ENCODE results near the gene WDR6. TPM values are rescaled to one million over a fixed set of nuclear protein-coding genes. Genes with fewer than 3 reads are reported as not detected.

Gene WDR6
- total and polyA plus RNA-seq, 2 experiments from 2014 or later: 76.5 to 156 TPM

DNA sequence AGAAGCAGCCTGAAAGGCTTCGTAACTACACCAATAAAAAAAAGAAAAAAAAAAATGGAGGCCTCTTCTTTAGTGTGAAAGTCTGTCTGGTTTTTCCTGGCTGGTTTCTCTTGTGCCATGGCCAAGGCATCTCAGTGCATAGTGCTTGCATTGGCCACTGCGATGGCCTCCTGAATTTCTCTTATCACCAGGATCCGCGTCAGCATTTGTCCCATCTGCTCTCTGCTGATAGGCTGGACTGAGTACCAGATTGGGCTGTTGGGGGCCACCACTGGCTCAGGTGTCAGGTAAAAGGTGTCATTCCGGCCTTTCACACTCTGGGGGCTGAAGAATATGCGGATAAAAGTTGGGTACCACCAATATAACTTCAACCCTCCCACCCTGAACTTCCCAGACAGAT is 23.1 kb downstream of the WDR6 start (continued):
- TF ChIP-seq, protein P1, sequence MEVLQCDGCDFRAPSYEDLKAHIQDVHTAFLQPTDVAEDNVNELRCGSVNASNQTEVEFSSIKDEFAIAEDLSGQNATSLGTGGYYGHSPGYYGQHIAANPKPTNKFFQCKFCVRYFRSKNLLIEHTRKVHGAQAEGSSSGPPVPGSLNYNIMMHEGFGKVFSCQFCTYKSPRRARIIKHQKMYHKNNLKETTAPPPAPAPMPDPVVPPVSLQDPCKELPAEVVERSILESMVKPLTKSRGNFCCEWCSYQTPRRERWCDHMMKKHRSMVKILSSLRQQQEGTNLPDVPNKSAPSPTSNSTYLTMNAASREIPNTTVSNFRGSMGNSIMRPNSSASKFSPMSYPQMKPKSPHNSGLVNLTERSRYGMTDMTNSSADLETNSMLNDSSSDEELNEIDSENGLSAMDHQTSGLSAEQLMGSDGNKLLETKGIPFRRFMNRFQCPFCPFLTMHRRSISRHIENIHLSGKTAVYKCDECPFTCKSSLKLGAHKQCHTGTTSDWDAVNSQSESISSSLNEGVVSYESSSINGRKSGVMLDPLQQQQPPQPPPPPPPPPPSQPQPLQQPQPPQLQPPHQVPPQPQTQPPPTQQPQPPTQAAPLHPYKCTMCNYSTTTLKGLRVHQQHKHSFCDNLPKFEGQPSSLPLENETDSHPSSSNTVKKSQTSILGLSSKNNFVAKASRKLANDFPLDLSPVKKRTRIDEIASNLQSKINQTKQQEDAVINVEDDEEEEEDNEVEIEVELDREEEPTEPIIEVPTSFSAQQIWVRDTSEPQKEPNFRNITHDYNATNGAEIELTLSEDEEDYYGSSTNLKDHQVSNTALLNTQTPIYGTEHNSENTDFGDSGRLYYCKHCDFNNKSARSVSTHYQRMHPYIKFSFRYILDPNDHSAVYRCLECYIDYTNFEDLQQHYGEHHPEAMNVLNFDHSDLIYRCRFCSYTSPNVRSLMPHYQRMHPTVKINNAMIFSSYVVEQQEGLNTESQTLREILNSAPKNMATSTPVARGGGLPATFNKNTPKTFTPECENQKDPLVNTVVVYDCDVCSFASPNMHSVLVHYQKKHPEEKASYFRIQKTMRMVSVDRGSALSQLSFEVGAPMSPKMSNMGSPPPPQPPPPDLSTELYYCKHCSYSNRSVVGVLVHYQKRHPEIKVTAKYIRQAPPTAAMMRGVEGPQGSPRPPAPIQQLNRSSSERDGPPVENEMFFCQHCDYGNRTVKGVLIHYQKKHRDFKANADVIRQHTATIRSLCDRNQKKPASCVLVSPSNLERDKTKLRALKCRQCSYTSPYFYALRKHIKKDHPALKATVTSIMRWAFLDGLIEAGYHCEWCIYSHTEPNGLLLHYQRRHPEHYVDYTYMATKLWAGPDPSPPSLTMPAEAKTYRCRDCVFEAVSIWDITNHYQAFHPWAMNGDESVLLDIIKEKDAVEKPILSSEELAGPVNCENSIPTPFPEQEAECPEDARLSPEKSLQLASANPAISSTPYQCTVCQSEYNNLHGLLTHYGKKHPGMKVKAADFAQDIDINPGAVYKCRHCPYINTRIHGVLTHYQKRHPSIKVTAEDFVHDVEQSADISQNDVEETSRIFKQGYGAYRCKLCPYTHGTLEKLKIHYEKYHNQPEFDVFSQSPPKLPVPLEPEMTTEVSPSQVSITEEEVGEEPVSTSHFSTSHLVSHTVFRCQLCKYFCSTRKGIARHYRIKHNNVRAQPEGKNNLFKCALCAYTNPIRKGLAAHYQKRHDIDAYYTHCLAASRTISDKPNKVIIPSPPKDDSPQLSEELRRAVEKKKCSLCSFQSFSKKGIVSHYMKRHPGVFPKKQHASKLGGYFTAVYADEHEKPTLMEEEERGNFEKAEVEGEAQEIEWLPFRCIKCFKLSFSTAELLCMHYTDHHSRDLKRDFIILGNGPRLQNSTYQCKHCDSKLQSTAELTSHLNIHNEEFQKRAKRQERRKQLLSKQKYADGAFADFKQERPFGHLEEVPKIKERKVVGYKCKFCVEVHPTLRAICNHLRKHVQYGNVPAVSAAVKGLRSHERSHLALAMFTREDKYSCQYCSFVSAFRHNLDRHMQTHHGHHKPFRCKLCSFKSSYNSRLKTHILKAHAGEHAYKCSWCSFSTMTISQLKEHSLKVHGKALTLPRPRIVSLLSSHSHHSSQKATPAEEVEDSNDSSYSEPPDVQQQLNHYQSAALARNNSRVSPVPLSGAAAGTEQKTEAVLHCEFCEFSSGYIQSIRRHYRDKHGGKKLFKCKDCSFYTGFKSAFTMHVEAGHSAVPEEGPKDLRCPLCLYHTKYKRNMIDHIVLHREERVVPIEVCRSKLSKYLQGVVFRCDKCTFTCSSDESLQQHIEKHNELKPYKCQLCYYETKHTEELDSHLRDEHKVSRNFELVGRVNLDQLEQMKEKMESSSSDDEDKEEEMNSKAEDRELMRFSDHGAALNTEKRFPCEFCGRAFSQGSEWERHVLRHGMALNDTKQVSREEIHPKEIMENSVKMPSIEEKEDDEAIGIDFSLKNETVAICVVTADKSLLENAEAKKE (CRISPR knock-in tag; IDR thresholded peaks at IDR 0.05): no peak
- TF ChIP-seq JUNB (IDR thresholded peaks at IDR 0.05; ENCODE audit: unreplicated experiment) (no peak), ZNF331 (CRISPR knock-in tag; IDR thresholded peaks at IDR 0.05; ENCODE audit: low read depth) (no peak), NANOG (IDR thresholded peaks at IDR 0.05; ENCODE audit: borderline replicate concordance) (no peak), POLR2AphosphoS5 (IDR thresholded peaks at IDR 0.05; ENCODE audit: low read depth) (no peak)
- TF ChIP-seq, protein P2, sequence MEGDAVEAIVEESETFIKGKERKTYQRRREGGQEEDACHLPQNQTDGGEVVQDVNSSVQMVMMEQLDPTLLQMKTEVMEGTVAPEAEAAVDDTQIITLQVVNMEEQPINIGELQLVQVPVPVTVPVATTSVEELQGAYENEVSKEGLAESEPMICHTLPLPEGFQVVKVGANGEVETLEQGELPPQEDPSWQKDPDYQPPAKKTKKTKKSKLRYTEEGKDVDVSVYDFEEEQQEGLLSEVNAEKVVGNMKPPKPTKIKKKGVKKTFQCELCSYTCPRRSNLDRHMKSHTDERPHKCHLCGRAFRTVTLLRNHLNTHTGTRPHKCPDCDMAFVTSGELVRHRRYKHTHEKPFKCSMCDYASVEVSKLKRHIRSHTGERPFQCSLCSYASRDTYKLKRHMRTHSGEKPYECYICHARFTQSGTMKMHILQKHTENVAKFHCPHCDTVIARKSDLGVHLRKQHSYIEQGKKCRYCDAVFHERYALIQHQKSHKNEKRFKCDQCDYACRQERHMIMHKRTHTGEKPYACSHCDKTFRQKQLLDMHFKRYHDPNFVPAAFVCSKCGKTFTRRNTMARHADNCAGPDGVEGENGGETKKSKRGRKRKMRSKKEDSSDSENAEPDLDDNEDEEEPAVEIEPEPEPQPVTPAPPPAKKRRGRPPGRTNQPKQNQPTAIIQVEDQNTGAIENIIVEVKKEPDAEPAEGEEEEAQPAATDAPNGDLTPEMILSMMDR (conservative IDR thresholded peaks at IDR 0.05; ENCODE audit: low read depth in 2 of 2): no peak

DNA sequence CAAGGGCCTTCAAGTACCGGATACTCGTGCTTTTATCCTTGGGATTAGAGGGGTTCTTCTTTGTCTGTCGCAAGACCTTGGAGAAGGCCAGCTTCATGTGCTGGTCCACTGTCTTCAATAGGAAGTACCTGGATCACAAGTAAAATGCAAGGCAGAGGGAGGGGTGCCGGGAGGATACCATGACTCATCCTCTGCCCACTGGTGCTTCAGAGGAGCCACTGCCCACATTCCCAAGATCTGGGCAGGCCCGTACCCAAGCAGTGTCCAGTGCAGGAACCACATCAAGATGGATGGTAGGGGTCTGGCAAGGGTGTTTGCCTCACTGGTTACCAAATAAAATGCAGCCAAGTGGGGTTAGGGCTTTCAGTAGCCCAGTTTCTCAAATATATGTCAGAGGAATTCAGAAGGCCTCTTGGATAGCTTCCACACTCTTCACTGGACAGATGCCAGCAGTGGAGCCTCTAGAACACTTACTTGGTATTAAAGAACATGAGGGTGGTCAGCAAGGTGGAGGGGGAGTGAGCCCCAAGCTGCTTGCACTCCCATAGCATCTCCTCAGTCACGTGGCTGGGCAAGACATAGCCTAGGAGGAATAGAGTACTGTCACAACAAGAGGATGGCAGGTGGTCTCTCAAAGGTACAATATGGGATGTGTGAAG is 25.6 kb downstream of the WDR6 start:
- Mint-ChIP-seq H3K27ac (no peak overlapping the region), H3K4me3 (no peak overlapping the region), H3K27me3 (ENCODE audit: insufficient read depth, low read depth, poor library complexity) (peaks cover 20% of the 10 kb centered on the region), H3K9me3 (no peaks in the 10 kb centered on the region; the same call in 2 of the 3 replicates), H3K36me3 (ENCODE audit: low read depth) (peaks cover 71% of the 10 kb centered on the region), H3K4me1 (peaks cover 12% of the 10 kb centered on the region)
- no peak overlapping the region for H3K27ac ChIP-seq (ENCODE audit: low read depth)
- peaks cover 44% of the 10 kb centered on the region for H3K36me3 ChIP-seq (ENCODE audit: insufficient read depth)
- H4K20me1 ChIP-seq (replicated peaks; ENCODE audit: insufficient read depth): peaks cover 14% of the 10 kb centered on the region
- H3K4me1 ChIP-seq (ENCODE audit: insufficient read depth): peaks cover 7% of the 10 kb centered on the region; the same call in 1 of the 2 replicates
- H2AFZ ChIP-seq: no peak overlapping the region
- ATAC-seq (no peak), DNase-seq (ENCODE audit: low spot score) (no peak)
- H3K4me3 ChIP-seq: no peak overlapping the region
- H3K27me3 ChIP-seq (ENCODE audit: insufficient read depth): no peaks in the 10 kb centered on the region
- peaks cover 11% of the 10 kb centered on the region for H3K79me2 ChIP-seq (replicated peaks; ENCODE audit: insufficient read depth)
- H3F3A ChIP-seq (replicated peaks; ENCODE audit: low read depth): peaks cover 52% of the 10 kb centered on the region
- H3K9me2 ChIP-seq (ENCODE audit: insufficient read depth): no peaks in the 10 kb centered on the region
- H3K4me2 ChIP-seq: no peak overlapping the region
- TF ChIP-seq, protein P3, sequence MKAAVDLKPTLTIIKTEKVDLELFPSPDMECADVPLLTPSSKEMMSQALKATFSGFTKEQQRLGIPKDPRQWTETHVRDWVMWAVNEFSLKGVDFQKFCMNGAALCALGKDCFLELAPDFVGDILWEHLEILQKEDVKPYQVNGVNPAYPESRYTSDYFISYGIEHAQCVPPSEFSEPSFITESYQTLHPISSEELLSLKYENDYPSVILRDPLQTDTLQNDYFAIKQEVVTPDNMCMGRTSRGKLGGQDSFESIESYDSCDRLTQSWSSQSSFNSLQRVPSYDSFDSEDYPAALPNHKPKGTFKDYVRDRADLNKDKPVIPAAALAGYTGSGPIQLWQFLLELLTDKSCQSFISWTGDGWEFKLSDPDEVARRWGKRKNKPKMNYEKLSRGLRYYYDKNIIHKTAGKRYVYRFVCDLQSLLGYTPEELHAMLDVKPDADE (IDR thresholded peaks at IDR 0.05): no peak
- TF ChIP-seq NANOG (IDR thresholded peaks at IDR 0.05; ENCODE audit: borderline replicate concordance) (no peak), JUNB (IDR thresholded peaks at IDR 0.05; ENCODE audit: unreplicated experiment) (no peak), CREB1 (CRISPR knock-in tag; IDR thresholded peaks at IDR 0.05; ENCODE audit: low read depth) (no peak)
- TF ChIP-seq, protein P4, sequence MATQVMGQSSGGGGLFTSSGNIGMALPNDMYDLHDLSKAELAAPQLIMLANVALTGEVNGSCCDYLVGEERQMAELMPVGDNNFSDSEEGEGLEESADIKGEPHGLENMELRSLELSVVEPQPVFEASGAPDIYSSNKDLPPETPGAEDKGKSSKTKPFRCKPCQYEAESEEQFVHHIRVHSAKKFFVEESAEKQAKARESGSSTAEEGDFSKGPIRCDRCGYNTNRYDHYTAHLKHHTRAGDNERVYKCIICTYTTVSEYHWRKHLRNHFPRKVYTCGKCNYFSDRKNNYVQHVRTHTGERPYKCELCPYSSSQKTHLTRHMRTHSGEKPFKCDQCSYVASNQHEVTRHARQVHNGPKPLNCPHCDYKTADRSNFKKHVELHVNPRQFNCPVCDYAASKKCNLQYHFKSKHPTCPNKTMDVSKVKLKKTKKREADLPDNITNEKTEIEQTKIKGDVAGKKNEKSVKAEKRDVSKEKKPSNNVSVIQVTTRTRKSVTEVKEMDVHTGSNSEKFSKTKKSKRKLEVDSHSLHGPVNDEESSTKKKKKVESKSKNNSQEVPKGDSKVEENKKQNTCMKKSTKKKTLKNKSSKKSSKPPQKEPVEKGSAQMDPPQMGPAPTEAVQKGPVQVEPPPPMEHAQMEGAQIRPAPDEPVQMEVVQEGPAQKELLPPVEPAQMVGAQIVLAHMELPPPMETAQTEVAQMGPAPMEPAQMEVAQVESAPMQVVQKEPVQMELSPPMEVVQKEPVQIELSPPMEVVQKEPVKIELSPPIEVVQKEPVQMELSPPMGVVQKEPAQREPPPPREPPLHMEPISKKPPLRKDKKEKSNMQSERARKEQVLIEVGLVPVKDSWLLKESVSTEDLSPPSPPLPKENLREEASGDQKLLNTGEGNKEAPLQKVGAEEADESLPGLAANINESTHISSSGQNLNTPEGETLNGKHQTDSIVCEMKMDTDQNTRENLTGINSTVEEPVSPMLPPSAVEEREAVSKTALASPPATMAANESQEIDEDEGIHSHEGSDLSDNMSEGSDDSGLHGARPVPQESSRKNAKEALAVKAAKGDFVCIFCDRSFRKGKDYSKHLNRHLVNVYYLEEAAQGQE (IDR thresholded peaks at IDR 0.05; ENCODE audit: unreplicated experiment): no peak
